Bronchial epithelial cell (primary cell): ENCODE data around the gene HRH2. TPM values are rescaled to one million over a fixed set of nuclear protein-coding genes. Genes with fewer than 3 reads are reported as not detected.
"Not testable (repeated sequence)": the region's sequence is repeated elsewhere in the genome, so short reads cannot be mapped to it uniquely, and the experiment has no call there.

Source experiments
- DNase-seq: peaks from one replicate; pipeline ENCODE4 v3.0.0-alpha.2; 2010; ENCODE audit warnings: low read depth
- FAIRE-seq: peaks from 2 replicates; lab custom pipeline; 2011; peaks lifted over from hg19 to GRCh38; lab: Jason Lieb, UNC
- H3K27me3 ChIP-seq: 2 replicates; pipeline ENCODE4 v1.5.1; 2011; ENCODE audit warnings: low read length; ENCODE audit not compliant: control insufficient read depth, insufficient read depth
- H3K36me3 ChIP-seq: 2 replicates; pipeline ENCODE4 v1.5.1; 2011; ENCODE audit warnings: low read length; ENCODE audit not compliant: control insufficient read depth, insufficient read depth
- H3K4me3 ChIP-seq: 2 replicates; pipeline ENCODE4 v1.5.1; 2011; ENCODE audit warnings: mild to moderate bottlenecking, low read depth, low read length, control low read depth
- CTCF ChIP-seq: IDR thresholded peaks from 2 replicates; pipeline ENCODE4 v1.5.1; 2011; ENCODE audit warnings: mild to moderate bottlenecking, moderate library complexity, low read length, control low read depth, inconsistent platforms; ENCODE audit not compliant: insufficient read depth, severe bottlenecking
- total RNA-seq: library from RNA; depleted of rRNA; stranded (reverse); fragments of >200 nt; gene quantifications from 2 replicates; pipeline ENCODE4 v1.2.1, GENCODE V29; 2014

The HRH2 gene
- total RNA-seq, 1 donor from 2014 or later, result not detected

GRCh38 chr5:175752826-175753535 is 95.1 kb downstream of the HRH2 start:
- DNase-seq, result no peak
- Histone ChIP-seq H3K36me3 (no peaks in the 10 kb centered on the region), H3K4me3 (no peak overlapping the region), H3K27me3 (no peaks in the 10 kb centered on the region)
- FAIRE-seq, result no peak
- no peak for TF ChIP-seq CTCF

- Histone ChIP-seq H3K36me3 (no peaks in the 10 kb centered on the region), H3K4me3 (no peak overlapping the region), H3K27me3 (no peaks in the 10 kb centered on the region)
- DNase-seq (no peak), FAIRE-seq (no peak)
- no peak for TF ChIP-seq CTCF
Measured at GRCh38 chr5:175753536-175754402, 95.9 kb downstream of the HRH2 start.

GRCh38 chr5:175759991-175760390 is 102.1 kb downstream of the HRH2 start:
- H3K27me3 ChIP-seq, FAIRE-seq, H3K4me3 ChIP-seq, DNase-seq, H3K36me3 ChIP-seq: not testable (repeated sequence)

Other genes with a start within 250 kb of the HRH2 start
- not detected in 2 replicates for gene DRD1, start 213.9 kb upstream of the HRH2 start, total RNA-seq
- 86.2 and 123 TPM in 2 replicates for gene SFXN1, start 179.5 kb upstream of the HRH2 start, total RNA-seq
- gene CPLX2, start 213.5 kb downstream of the HRH2 start, total RNA-seq, result not detected in 2 replicates